NOMO-1 treated with DMSO at 0.1 percent for 48 hours (cell line): ENCODE results near the gene PRKN.

Experiments
- DNase-seq: peaks from one replicate; lab custom pipeline; 2025; ENCODE audit not compliant: unreplicated experiment; lab: John Stamatoyannopoulos, UW

The PRKN gene

DNA sequence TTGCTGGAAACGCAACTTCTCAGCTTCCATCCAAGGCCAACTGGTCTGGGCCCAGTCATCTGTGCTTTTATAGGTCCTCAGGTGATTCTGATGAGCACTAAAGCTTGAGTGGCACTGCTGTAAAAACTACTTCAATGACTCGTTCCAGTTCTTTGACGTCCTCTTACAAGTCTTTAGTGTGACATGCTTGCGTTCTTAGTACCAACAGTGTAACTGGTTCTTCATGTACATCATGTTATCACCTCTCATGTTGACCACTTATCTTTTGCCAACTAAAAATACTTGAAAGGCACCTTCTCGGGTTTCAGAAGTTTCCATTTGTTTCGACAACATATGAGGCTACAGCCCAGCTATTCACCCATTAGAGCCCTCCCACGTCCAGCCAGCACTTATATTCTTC, 468.9 kb downstream of the PRKN start:
- DNase-seq: no peak

DNA sequence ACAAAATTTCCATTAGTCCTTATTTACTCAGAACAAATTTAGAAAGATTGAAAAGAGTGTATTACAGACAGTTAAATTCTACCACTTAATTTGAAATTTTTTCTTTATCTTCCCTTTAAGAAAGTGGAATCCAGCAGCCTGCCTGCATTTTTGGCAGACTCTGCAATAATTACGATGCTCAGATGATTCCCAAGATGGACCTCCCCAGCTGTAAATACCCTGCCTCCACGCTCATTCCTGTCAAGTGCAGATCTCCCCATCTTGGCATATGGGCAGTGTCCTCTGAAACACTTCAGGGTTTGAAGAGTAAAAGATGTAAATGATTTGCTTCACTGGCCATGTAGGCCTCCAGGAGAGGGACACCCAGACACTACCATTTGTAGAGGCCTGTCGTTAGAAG, 471.2 kb downstream of the PRKN start:
- no peak for DNase-seq

DNA sequence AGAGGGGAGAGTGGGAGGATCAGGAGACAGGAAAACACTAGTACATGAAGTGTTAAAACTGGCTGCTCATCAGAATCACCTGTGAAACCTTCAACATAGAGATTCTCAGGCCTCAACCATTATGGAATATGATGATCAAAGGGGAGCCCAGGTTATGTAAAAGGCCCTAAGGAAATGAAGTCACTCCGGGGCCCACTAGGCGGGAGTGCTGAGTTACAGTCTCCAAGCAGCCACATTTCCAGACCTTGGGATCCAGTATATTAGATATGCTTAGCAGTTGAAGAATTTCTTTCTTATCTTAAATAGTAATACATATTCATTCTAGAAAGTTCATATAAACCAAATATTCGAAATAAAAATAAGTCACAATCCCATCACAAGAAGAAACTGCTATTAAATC, 476.3 kb downstream of the PRKN start:
- no peak for DNase-seq

DNA sequence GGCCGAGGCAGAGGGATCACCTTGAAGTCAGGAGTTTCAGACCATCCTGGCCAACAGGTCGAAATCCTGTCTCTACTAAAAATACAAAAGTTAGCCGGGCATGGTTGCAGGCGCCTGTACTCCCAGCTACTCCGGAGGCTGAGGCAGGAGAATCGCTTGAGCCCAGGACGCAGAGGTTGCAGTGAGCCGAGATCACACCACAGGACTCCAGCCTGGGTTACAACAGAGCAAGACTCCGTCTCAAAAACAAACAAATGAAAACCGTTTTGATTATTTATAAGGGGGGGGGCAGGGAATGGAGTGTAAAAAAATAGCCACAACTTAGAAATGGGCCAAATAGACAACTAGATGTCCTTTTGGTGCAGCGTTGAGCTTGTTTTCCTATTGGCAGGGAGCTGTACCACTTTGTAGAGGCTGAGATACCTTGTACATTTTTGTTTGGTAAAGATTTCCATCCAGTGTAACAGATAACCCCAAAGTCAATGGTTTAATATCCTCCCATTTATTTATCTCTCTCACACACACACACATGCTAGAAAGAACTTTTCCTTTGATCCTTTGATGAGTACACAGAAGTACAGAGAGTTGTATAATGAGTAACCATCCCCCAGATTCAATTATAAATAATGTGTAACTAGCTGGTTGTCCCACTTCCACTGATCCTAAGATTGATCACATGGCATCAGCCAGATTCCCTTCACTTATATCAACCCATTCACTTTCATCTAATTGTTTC, 477.5 kb downstream of the PRKN start:
- no peak for DNase-seq

DNA sequence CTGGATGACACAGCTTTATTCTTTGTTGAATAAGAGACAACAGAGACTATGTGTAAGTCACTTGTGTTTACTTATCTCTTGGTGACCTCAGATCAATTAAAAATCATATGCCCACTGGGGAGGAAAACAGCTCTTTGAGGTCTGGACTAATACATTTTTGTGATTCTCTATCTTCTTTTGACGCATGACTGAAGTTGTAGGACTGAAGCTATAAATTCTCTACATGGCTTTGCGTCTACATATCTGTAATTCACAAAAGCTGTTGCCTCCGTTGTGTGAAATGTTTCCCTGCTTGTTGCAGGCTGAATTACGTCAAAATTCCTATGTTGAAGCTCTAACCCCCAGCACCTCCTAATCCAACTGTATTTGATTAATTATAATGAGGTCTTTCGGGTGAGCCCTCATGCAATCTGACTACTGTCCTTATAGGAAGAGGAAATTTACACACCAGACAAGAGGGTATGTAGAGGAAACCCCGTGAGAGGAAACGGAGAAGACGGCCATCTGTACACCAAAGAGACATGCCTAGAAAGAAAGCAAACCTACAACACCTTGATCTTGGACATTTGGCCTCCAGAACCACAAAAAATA, 481.6 kb downstream of the PRKN start:
- DNase-seq: no peak

DNA sequence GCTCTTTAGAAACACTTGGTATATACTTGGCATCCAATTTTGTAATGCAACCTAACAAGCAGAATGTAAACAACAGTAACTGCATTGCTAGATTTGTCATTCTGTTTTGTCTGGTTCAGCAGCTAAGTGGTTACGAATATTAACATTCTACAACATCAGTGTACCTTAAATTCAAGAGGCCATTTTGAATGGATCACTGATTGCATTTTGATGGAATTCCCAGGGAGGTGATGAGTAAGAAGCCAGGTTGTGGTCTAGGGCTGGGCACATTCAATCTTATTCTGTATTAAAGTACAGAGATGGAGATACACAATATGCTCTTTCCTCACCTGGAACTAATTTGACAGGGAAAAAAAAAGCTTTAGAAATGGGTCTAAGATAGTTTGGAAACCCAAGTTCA, 483.5 kb downstream of the PRKN start:
- DNase-seq: no peak

DNA sequence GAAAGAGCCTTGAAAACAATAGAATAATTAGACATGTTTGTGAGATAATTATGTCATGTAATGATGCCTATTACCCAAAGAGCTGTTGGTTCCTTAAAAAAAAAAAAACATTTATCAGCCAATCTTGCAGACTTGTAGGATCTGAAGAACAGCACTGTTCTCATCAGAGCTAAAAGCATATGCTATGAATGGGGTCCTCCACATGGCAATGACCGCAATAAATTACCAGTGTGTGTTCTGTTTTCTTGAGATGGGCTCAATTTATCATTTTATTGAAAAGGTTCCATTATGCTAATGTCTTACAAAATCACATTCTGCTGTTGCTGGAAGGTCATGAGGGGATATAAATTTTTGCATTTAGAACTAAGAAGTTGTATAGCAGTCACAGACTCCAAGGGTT, 484.7 kb downstream of the PRKN start:
- no peak for DNase-seq

DNA sequence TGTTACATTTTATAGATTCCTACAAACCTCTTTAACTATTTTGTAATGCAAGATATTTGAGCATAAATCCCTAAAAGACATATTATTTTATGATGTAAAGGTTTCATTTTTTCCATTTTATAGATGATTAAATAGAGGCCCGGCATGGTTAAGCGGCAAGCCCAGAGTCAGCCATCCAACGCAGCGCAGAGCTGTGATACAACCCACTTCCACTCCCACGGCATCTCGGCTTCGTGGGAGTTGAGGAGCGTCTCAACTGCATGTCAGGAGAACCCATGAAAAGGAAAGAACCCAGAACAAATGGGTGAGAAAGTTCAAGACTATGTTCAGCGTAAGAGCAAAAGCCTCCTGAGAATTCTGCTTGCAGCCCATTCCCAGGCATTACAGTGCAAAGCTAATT, 488.2 kb downstream of the PRKN start:
- no peak for DNase-seq

DNA sequence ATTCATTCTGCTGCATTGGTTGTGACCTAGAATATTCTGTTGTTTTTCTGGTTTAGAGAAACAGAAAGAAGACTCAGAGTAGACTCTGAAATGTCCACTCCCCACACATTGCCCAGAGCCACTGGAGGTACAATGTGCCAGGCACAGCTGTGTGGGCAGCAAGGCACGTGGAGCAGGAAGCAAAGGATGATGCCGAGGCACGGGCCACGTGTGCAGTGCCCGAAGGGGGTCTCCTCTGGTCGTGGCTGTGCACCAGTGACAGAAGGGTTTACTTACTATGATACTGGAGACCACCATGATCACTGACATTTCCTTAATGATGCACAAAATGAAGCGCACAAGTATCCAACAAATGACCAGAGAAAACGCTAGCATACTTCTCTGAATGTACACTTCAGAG, 488.9 kb downstream of the PRKN start:
- no peak for DNase-seq

DNA sequence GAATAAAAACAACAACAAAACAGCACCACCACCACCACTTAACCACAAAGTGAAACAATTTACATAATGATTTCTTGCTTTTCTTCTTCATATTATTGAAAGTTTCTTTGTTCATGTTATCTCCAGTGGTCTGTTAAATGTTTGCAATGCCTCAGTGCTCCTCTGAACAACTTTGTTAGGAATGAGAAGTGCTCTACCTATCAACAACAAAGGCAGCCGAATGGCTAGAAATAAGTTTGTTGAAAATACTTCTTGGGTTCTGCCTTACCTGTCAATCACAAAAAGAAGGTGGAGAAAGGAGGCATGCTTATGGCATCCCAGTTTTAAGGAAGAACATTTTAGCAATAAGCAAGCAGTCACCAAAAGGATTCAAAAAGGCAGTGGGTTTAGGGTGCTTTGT, 490.2 kb downstream of the PRKN start:
- no peak for DNase-seq

DNA sequence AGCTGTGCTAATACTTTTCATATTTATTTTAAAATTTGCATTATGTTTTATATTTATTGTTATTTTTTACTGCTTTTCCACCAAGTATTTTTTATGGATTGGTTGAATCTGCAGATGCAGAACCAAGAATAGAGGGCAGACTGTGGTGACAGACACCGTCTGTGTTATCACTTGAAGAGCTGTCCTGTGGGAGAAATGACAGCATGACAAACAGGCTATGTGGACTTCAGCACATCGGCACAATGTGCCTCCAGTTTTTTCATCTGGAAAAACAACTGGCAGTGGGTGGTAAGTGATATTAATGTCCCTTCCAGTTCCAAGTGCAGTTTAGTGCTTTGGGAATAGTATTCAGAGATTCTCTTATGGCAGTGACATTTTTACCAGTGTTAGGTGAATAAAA, 492.9 kb downstream of the PRKN start:
- no peak for DNase-seq

DNA sequence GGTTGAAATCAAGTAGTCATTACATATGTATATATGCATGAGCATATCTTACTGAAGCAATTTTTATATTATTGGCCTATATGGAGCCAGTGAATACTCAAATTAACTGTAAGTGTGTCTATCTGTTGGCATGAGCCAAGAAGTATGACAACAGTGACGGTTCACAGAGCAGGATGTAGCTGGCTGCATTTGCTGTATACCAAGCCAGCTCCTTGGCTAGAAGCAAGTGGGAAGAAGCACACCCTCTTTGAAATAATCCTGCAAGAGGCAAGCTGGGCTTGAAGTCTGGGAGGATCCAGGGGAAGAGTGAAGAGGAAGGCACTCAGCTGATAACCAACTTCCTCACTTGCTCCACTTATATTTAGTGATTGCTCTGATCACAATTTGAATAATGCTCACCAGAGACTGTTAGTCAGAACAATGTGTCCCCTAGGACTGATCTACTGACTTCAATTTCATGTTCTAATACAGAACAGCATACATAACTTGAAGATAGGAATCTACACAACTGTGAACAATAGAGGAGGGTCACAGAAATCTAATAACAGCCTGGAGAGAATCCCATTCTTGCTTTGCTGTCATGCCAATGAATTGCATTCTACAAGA, 497.3 kb downstream of the PRKN start:
- DNase-seq: no peak

DNA sequence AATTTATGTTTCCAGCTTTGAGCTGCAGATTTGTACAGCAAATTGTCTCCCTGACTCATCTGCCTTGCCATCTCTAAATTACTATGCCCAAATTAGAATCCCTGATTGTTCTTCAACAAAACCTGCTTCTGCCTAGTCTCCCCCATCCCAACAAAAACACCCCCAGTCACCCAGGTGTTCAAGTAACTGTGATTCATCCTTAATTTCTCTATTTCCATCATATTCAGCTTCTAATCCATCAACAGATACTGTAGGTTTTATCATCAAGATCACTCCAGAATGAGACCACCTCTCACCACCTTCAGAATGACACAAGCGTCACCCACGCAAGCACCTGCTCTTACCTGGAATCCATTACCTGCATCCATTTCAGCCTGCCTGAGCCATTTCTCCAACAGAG, 498.5 kb downstream of the PRKN start:
- no peak for DNase-seq

DNA sequence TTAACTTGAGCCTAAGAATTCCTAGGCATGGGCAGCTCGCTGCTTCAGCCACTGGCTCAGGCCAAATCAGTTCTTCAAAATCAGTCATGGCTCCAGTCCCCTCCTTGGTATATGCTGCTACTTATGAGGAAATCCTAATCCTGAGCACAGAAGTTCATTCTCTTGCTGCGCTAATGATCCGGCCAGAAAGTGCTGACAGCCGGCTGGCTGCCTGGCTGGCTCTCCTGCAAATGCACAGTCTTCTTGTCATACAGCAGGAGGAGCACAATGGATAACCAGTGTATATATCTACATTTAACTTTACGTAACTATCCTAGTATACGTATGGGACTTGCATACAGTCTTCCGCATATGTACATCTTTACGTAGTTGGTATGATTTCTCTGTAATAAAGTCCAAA, 500.8 kb downstream of the PRKN start:
- DNase-seq: no peak

DNA sequence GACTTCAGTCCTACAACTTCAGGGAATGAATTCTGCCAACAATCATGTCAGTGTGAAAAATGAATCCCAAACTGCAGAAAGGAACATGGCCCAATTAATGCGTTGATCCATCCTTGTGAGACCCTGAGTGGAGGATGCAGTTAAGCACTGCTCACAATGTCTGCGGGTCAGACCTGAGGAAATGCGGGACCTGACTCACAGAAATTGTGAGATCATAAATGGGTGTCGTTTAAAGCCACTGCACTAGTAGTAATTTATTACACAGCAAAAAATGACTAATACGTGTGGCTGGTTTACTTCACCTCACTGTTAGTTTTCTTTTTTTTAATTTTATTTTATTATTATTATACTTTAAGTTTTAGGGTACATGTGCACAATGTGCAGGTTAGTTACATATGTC, 505.0 kb downstream of the PRKN start:
- no peak for DNase-seq

DNA sequence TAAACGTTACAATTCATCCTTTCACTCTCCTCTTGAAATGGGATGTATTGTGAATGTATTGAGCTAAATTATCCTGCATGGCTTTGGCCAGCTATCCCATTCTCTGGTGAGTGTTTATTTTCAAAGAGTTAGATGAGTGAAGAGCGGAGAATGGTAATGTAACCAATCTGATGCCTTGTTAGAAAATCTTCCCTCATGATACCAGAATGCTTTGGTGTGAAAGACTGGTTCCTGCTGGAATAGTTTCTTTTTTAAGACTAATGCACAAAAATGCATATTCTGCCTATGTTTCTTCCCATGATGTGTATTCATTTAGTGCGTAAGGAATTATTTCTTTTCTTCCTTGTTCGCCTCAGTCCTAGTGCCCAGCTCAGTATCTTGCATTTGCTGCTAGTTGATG, 506.7 kb downstream of the PRKN start:
- DNase-seq: no peak

DNA sequence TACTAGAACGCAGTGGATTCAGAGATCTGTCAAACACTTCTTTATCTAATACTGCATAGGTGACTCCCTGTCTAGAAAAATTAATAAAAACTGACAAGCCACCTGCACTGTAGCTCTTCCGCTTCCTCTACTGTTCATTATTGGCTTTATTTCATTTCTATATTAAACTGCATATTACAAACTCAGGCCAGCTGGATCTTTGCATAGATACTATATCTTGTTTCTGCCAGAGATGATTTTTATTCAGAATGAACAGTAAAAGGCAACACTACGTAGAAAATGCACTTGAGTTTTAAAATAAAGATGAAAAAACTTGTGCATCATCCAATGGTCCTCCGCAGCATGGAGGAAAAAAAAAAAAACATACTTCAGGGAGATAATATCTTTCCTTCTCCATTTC, 508.3 kb downstream of the PRKN start:
- no peak for DNase-seq

DNA sequence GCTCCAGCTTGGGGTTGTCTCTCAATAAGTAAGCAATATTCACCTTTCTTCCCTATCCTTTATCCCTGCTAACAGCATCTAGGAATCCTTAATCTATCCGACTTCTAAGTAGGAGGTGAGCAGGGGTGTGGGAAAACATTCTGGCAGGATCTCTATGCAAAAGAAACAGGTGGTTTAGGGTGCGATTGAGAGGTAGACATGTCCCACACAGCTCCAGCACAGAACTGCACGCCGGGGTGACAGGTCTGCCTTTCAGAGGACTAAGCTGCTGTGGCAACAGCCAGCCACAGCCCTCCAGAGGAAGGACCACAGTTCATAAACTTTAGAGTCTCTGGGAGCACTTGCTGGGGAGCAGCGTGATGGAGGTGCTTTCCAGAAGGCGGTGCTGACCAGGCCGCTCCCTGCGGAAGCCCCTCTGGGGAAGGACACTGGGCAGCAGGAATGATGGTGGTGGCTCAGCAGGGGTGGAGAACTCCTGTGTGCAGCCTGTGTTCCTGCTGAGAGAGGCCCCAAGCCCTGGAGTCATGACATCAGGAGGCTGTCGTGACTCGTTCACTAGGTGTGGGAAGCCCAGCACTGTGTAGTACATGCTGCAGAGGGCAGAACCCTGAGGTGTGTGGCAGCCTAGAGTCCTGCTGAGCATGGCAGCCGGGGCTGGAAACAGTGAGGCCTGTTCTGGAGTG, 509.6 kb downstream of the PRKN start:
- DNase-seq: no peak

DNA sequence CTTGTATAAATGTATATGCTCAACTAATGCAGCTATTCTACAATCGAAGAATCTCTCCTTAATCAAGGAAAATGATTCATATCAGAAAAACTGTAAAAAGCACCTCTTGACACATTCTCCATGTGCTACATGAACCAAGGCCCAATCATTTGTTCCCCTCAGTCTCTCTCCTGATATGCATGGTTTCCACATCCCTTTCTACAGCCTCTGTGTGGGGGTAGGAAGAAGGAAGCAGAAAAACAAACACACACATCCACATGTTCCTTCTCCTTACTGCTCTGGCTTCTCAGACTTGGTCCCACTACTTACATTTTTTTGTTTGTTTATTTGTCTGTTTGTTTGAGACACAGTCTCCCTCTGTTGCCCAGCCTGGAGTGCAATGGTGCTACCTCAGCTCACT, 510.5 kb downstream of the PRKN start:
- DNase-seq: no peak

DNA sequence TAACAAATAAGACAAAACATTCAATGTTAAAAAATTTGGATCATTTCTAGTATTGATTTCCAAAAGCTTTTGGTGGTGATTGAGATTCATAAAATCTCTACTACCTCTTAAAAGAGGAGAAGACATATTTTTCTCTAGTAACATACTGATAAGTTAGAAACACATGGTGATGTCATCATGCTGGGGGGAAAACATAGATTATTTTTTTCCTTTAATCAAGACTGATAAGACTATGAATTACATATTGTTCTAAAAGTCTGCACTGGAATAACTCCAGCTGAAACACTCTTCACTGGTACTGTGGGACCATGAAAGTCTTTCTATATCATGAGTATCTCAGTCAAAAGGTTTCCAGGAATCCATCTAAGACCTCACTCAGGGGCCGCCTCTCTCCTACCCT, 515.8 kb downstream of the PRKN start:
- no peak for DNase-seq

DNA sequence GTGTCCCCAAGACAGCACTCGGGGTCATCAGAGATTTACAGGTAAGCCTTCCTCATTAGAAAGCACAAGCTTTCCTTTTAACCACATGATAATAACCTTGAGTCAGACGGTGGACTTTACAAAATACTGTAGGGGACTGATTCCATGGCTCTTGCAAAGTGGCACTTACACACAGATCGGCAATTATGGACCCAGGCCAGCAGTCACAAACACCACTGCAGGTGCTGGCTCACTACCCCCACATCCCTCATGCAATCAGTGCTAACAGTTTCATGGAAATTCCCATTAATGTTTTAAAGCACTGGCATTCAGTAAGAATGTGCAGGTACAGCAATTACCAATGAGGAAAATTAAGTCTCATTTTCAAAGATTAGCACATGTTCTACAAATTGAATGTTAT, 516.5 kb downstream of the PRKN start:
- DNase-seq: no peak

DNA sequence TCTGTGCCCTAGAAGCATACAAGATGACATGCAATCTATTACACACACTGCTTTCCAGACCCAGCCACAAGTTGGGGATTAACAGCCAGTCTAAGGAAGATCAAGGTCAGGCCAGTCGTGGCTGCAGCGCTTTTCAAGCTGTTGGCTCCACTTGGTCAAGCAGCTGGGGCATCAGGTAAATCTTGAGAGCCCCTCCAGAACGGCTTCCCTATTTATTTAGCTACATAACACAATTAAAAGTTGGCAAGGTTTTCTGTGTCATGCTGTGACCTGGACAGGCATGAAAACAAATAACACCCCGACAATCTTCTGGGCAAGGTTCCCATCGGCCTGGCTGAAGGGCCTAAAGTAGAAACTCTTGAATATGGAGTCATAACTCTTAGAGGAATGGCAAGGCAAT, 524.3 kb downstream of the PRKN start:
- no peak for DNase-seq
